NT2/D1 (cell line): ENCODE measurements around the gene MBP.

Experiments used
- SUZ12 ChIP-seq: IDR thresholded peaks from 2 replicates; pipeline ENCODE4 v1.6.1; 2011; ENCODE audit not compliant: insufficient read length, insufficient read depth; ENCODE audit errors: extremely low read depth
- YY1 ChIP-seq: IDR thresholded peaks from 2 replicates; pipeline ENCODE4 v1.6.1; 2011; ENCODE audit not compliant: insufficient read length, insufficient read depth
- ZNF274 ChIP-seq: IDR thresholded peaks from 2 replicates; pipeline ENCODE4 v1.6.1; 2011; ENCODE audit warnings: mild to moderate bottlenecking, low read depth, low read length

DNA sequence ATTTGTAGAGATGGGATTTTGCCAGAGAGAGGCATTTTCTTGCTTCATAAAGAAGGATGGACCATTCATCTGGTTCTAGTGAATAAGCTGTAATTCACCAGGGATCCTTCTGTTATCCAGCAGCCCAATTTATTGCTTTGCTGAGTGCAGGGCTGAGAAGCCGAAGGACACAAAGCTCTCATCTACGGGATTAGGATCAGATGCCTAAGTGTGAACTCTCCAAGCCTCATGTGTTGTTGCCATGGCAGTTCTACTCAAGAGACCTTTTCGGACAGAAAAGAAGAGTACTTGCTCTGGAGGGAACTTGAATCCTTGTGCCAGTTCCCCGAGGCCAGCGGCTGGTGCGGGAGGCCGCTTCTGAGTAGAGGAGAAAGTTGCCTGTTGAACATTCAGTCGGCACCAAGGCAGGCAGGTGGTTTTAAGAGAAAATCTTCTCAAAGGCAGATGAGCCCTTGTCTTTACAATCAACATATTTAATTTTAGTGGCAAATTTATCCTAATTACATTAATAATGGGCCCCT lies 38.4 kb upstream of the MBP start:
- TF ChIP-seq YY1: no peak
- no peak for TF ChIP-seq SUZ12
- no peak for TF ChIP-seq ZNF274
